Glomerular endothelial cell (primary cell): ENCODE measurements around the gene CHN2. TPM values are rescaled to one million over a fixed set of nuclear protein-coding genes. Genes with fewer than 3 reads are reported as not detected.

Experiments
- DNase-seq: peaks from one replicate; pipeline ENCODE4 v3.0.0-alpha.2; 2011; ENCODE audit warnings: low read depth, low spot score; ENCODE audit errors: extremely low read depth
- total RNA-seq: library from RNA; depleted of rRNA; stranded (reverse); fragments of >200 nt; gene quantifications from 2 replicates; pipeline ENCODE4 v1.2.3, GENCODE V29; 2015

Gene CHN2
- total RNA-seq, 1 donor from 2014 or later: 6.9 TPM

DNA sequence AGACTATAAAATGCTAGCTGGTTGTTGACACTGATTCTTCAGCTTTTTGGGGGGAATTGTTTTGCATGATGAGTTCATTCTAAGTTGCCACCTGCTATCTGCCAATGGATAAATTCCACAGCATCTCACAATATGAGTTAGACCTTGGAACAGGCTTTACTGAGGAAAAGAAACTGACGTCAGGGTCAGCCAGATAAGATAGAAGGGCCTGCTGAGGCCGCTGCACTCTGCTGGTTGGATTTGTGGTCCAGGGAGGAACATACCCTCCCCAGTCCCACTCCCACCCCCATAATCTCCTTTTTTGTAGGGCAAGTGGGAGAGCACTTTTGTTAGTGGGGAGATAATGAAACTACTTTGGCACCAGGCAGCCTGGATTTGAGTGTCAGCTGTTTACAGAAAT is 258.4 kb downstream of the CHN2 start:
- DNase-seq: no peak

GRCh38 chr7:29454464-29454863 is 259.9 kb downstream of the CHN2 start:
- no peak for DNase-seq

DNA sequence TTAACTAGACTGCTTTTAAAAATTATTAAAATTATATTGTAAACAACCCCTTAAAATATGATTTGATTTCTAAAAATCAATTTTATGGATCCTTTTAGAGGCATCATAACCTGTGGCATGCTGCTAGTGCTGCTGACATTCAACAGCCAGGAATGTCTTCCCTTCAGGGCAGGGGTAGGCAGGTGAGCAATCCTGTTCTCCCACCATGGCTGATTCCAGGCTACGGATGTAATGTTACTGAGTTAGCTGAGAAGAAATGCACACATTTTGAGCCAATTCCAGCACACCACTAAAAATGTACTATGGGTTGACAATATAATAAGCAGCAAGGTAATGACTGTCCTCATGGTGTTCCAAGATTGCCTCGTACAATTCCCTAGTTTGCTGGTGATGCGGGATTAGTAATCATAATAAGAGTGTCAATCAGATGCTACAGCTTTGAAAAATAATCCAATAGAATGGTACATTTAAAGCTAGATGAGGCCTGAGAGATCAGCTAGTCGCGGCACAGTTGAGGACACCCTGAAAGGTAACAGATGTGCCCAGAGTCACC is 260.4 kb downstream of the CHN2 start:
- no peak for DNase-seq

GRCh38 chr7:29457141-29457561 is 262.6 kb downstream of the CHN2 start:
- no peak for DNase-seq

GRCh38 chr7:29457565-29458011 is 263.0 kb downstream of the CHN2 start:
- DNase-seq: no peak

GRCh38 chr7:29458933-29459332 is 264.4 kb downstream of the CHN2 start:
- DNase-seq: no peak

DNA sequence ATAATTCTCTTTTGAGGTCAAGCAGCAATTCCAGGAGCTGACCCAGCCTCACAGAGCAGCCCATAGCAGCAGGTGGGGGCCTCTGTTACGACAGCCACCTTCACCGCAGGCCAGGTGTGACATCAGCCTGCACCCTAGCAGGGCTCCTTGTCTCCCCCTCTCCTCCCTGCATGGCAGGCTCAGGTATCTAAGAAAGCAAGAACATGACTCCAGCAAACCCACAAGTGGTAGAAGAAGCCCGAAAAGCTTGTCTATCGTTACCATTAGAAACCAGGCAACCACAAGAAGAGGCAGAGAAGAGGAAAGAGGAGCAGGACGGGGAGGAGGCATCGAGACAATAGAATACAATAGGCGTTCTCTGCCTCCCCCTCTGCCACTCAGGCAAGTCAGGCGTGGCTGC is 265.0 kb downstream of the CHN2 start:
- no peak for DNase-seq

DNA sequence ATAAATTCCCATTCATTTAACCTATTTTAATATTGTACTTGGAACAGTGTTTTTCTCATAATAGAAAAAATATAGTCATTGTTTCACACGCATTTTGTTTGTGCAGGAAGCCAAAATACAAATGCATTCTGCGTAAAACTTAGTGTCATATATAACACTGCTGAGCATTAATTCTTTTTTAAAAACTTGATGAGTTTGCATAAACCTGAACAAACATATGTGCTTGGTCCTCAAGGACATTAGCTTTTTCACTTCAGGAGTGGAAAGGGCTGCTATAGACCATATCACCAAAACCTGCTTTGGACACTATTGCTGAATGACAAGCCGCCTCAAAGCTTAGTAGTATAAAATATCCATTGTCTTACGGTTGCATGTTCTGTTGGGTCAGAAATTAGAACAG is 267.4 kb downstream of the CHN2 start:
- no peak for DNase-seq

GRCh38 chr7:29463504-29464158 is 269.1 kb downstream of the CHN2 start:
- DNase-seq: no peak

DNA sequence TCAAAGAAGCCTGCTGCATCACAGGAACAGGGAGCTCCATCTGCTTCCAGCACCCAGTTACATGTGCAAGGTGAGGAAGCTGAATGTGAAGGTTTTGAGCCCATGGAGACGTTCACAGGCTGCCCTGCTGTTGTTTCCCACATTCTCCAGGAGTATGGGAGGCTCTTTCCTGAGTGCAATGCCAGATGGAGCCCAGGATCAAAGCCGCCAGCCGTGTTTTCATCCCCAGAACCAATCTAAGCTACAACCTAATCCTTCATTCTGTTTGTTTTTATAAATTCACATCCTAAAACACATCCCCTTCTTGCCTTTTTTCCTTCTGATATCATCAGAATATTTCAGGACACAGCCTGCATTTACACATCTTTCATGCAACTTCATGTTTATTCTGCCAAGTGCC is 270.2 kb downstream of the CHN2 start:
- no peak for DNase-seq

- DNase-seq: no peak
Observed at GRCh38 chr7:29467193-29467926, 272.8 kb downstream of the CHN2 start.

GRCh38 chr7:29468196-29468595 is 273.6 kb downstream of the CHN2 start:
- DNase-seq: no peak

DNA sequence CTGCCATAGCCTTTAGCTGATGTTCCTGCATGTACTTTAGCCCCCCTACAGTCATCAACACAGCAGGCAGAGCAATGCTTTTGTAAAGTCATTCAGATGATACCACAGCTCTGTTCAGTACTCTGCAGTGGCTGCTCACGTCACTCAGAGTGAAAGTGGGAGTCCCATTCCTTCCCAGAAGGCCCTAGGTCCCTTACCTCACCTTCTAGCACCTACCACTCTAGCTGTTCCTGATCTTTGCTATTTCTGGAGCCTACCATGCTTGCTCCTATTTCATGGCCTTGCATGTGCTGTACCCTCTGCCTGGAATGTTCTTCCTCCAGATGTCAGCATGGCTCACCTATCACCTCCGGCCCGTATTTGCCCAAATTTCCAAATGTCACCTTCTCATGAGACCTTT is 274.7 kb downstream of the CHN2 start:
- DNase-seq: no peak

DNA sequence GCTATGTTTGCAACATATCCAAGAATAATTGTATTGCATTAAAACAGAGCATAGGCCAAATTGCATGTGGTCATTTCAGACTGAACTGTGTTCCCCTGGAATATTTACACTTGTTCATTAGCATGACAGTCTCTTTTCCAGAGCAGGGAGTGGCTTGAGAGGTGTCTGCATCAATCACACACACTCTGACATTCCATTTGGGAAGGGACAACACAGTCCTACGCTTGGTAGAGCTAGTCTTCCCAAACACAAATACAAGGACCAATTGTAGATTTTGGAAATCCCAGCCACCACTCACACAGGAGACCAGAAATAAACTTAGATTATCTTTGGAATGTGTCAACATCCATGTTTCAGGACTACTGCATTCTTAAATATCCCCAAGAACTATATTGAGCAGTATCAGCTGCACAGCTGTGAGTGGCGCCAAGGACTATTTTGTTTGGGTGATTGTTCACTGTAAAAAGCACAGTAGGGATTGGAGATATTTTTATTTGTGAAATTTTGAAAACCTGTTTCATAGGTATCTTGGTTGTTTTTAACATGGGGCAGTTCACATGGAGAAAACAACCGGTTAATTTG is 275.5 kb downstream of the CHN2 start:
- DNase-seq: no peak

- DNase-seq: no peak
Observed at GRCh38 chr7:29471444-29472138, 277.0 kb downstream of the CHN2 start.

DNA sequence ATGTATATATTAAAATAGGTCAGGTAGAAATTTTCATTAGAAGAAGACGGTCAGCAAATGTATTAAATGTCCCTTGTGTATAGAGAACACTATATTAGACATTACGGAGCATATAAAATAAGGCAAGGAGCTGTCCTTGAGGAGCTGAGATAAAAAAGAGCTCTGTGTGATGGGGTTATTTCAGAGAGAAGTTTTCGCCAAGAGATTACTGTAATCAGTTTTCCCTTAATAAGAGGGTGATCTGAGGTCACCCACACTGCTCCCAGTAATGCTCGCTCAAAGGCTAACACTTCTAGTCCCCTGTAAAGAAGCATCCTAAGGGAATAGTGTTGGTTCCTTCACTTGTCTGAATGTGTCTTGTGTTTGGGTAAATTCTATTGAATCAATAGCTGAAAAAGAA is 282.3 kb downstream of the CHN2 start:
- no peak for DNase-seq

DNA sequence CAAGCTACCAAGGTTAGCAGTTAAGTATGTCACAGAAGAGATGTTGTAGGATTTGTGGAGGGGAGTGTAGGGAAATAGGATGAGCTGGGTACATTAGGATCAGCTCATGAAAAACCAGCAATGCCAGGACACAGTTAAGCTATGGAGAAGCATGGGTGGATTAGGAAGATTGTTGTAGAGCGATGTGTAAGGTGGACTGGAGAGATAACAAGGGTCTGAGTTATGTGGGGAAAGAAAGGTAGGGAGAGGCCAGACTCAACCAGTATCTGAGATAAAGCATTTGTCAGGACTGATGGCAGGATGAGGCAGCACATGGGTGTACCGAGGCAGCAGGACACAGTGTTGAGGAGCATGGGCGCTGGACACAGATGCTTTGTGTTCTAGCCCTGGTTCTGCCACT is 283.7 kb downstream of the CHN2 start:
- DNase-seq: no peak

- DNase-seq: no peak
Observed at GRCh38 chr7:29478687-29479240, 284.2 kb downstream of the CHN2 start.

- no peak for DNase-seq
Observed at GRCh38 chr7:29479301-29480200, 285.0 kb downstream of the CHN2 start.

DNA sequence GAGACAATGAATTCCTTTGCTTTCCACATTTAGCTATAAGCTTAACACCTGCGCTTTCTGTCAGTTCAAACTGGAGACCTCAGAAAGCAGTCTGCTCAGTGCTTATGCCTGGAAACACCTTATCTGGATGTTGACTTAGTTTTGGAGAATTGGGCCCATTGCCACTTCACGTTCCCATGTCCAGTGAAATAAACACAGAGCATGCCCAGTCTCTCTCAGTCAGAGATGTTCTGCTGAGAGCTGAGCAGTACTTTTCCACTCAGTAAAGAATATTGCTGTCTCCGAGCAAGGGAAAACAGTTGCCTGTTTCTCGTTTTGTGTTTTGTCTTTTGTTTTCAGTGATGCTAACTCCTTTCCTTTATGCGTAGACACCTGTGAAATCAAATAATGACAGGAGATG is 285.9 kb downstream of the CHN2 start:
- DNase-seq: no peak
